PC-9 (cell line): Measurements from ENCODE around the gene SMIM20.

ENCODE experiments used
- CTCF ChIP-seq: fragments of 200-600 bp; sonication (generic); conservative IDR thresholded peaks from 2 replicates; pipeline ENCODE4 v1.6.1; 2017; ENCODE audit warnings: mixed run types, antibody characterized with exemption, mild to moderate bottlenecking, moderate library complexity
- EZH2 ChIP-seq: fragments of 200-600 bp; sonication (generic); IDR thresholded peaks from 2 replicates; pipeline ENCODE4 v1.8.0; 2017; ENCODE audit warnings: antibody characterized with exemption, low read depth

- TF ChIP-seq CTCF (no peak), EZH2 (no peak)
Observed at GRCh38 chr4:25884031-25884782, 29.8 kb upstream of the SMIM20 start.
